Stimulated activated CD4-positive, alpha-beta T cell treated with anti-CD3 and anti-CD28 coated beads, Interleukin-4, amount 100 ng/mL, for 4 hours (primary cell): Measurements from ENCODE around the gene SYTL3.

ENCODE experiments used
- DNase-seq, 2 experiments: peaks; one replicate each; pipeline ENCODE4 v3.0.0-alpha.2; 2020

Gene SYTL3

DNA sequence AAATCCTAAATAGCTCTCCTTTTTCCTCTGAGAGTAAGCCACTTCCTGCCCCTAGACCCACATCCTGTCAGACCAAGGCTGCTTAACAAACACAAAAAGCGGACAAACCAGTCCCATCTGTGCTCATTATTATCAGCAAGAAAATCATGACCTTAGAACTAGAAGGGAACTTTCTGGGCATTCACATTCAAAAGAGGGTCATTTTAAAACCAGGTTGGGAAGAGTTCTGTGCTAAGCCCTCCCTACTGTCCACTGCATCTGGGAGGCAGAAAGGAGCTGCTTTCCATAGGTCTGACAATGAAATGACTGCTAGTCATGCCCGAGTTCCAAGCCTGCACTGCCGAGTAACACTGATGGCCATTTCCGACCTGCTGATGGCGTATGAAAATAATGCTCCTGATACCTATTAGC is 153.9 kb downstream of the SYTL3 start:
- no peak for DNase-seq

DNA sequence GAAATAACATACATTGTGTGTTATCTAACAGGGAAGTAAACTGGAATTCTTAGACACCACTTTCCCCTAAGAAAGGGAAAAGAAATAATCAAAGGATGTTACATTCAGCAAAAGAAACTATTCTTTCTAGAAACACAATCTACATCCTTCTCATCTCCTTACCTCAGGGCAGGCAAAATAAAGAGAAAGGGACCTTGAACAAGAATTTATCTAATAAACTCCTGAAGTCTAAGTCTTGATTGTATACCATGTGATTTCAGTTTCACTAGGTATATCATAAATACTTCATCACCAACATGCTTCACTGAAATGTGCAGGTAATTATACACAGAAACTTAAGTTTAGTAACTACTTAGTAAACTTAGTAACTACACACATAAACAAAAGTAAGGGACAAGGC is 154.4 kb downstream of the SYTL3 start:
- DNase-seq: no peak

DNA sequence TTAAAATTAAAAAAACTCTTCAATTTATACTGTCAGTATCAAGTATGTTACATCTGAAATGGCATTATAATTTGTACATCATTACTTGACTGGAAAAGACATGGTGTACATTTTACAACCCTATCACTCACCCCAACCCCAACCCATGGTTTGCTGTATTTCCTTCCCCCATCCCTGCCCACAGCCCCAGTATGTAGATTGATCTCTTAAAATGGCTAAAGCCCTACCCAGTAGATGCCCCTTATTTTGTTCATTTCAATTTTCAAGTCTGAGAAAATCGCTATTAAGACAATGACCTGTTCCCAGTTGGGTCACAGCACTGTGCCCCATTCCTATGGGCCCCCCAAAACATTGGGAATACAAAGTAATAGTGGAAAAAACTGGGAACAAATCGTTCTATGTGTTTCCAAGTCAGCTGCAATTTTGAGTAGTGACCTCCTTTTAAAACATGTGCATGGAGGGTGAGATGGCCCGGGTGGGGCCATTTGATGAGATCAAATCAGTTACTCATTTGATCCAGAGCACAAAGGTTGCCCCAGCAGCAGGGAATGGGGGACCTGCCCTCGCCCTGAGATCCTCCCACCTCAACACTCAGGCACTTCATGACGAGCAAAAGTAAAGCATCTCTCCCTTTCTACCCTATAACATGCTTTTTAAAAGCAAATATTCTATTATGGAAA is 156.0 kb downstream of the SYTL3 start:
- no peak for DNase-seq

DNA sequence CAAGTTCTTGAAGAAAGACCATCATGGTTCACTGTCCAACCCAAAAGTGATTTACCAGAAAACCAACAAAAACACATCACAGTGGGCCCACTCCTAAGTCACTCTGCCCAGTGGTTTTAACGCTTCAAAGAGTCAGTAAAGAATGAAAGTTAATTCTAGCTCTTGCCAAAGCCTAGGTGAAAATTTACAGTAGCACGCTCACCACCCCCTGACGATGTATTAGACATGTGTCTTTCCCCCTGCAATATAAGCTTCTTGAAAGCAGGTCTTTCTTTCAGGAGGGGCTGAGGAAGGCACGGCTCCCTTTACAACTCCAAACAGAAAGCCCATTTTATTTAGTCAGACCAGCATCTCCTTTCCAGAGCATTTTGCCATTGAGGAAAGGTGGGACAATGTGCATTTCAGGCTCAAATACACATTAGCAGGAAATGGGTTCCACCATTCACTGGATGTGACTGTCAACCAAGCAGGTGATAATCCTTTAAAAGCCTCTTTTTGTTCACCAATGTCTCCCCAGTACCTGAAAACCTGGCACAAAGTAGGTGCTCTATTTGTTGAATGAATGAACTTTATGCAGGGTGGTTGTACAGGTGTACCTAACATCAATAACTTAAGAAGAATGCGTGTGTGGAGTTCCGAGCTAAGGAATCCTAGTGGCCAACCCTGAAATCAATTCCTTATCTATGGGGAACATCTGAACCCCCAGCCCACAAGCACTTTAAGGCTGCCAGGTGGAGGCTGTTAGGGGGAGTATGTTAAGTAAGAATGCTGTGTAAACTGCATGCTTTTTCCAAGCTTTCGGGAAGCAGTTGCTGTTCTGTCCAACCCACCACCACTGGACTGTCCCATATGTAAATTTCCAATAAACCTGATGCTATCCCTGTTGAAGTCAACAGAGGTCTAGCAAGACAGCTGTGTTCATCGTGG is 157.9 kb downstream of the SYTL3 start:
- DNase-seq: no peak

DNA sequence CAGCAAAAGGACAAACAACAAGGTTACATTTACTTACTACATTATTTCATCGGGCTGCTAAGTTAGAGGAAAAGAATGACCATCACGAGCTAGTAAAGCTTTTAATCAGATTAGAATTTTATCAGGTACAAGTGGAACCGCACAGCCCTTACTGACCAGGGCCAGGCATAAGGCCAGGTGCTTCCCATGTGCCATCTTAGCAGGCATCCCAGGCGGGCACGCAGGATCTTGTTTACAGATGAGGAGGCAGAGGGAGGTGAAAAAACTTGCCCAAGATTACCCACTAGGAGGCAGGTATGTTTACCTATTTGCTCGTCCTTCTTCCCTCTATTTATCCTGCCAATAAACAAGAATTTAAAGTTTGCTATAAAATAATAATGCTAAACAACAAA is 158.6 kb downstream of the SYTL3 start:
- no peak for DNase-seq

DNA sequence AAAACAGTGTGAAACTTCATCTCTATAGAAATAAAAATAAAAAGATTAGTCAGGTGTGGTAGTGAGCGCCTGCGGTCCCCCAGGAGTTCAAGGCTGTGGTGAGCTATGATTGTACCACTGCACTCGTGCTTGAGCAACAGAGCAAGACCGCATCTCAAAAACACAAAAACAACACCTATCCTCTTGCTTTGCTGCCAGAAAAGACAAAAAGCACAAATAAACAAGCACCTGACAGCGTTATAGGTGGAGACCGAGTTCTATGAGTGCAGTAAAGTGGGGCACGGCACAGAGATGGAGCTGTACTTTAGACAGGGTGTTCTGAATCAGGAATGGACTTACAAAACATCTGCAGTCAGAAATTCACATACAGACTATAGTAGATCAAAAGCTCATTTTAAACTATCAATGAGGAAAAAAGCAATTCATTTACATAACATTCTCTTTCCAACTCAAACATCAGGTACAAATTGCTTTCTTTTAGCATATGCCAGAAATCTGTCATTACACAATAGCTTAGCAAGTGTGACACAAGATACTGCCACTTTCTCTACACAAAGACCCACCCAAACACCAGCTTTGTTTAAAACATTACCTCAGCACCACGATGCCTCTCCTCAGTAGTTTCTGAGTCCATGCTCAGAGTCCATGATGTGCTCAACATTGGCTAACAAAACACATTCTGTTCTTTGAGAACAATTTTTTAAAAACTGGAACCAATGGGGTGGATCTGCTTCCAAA is 159.3 kb downstream of the SYTL3 start:
- no peak for DNase-seq

DNA sequence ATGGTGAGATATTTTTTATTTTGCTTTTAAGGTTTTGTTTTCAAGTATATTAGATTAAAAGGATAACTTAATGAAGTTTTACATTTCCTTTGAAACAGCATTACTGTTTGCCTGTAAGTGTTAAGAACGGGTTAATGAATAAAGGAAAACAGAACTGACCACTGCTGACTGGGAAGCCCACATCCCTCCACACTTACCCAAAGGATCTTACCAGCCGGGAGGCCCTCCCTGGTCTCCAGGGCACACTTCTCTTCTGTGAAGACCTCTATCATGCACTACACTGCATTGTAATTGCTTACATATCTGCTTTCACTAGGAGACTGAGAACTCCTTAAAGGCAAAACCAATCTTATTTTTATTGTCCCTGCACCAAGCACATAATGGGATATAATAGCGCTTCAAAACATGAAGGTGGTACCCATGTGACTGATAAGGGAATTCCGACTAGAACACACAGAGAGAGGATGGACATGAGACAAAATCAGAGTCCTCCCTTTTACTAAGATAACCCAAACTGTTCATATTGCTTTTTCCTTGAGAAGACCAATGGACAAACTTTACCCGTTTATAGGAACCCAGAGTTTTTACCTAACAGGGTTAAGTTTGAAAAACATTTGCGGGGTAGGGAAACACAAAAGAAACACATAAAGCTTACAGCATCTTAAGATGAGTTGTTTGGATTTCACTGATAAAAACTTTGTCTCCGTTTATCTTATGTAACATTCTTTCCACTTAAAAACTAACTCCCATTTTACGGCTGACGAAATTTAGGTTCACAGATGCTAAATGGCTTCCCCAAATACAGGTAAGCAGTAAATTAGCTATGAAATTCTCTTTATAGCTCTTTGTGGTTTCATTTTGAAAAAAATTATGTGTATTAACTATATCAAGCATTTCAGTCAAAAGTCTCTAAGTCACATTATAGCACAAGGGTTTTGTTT is 160.6 kb downstream of the SYTL3 start:
- DNase-seq: no peak

DNA sequence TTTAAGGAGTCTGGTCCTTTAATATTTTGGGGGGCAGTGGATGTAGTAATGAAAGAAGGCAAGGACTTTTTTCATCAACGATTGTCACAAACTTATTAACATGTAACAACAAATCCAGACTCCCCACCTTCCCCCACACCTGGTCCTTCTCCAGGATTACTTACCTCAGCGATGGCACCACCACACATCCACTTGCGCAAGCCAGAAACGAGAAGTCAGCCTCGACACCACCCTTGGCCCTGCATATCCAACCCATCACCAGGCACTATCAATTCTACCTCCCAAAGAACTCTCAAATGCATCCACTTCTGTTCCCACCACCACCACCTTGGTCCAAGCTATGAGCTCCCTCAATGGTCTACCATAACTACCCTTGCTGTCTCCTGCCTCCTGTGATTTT is 162.8 kb downstream of the SYTL3 start:
- DNase-seq: no peak

DNA sequence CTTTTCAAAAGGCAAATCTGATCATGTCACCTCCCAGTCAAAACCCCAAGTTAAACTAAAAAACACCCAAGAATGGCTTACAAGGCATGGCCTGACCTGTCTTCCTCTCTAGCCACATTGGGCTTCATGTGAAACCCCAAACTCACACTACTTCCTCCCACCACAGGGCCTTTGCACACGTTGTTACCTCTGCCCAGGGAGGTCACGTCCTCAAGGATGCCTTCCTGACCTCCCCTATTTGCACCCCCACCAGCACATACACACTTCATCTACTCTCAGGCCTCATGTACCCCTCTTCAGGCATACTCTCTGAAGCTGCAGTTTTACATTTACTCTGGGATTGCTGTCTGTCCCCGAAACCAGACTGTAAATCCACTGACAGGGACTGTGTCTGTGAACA is 163.2 kb downstream of the SYTL3 start:
- DNase-seq: no peak
